Activated T-helper 17 cell treated with anti-CD3 and anti-CD28 coated beads, Interleukin-2, amount 50 U/mL, for 72 hours (primary cell): Measurements from ENCODE around the gene RBMS3. TPM values are rescaled to one million over a fixed set of nuclear protein-coding genes. Genes with fewer than 3 reads are reported as not detected.
"Not testable (repeated sequence)": the region's sequence is repeated elsewhere in the genome, so short reads cannot be mapped to it uniquely, and the experiment has no call there.

Experiments used
- ATAC-seq: fragments of 150-1000 bp; cut with Tn5 transposase; replicated peaks from 2 replicates; pipeline ENCODE4 v1.10.0; 2021; ENCODE audit warnings: mild to moderate bottlenecking, moderate library complexity
- H3K27ac Mint-ChIP-seq: one replicate; pipeline ENCODE4 v1.8.0; 2022; ENCODE audit warnings: mixed read lengths
- H3K27me3 Mint-ChIP-seq: one replicate; pipeline ENCODE4 v1.8.0; 2022; ENCODE audit warnings: mixed read lengths
- H3K36me3 Mint-ChIP-seq: one replicate; pipeline ENCODE4 v1.8.0; 2022; ENCODE audit warnings: low read depth, mild to moderate bottlenecking, mixed read lengths
- H3K4me1 Mint-ChIP-seq: one replicate; pipeline ENCODE4 v1.8.0; 2022; ENCODE audit warnings: mixed read lengths
- H3K4me3 Mint-ChIP-seq: one replicate; pipeline ENCODE4 v1.8.0; 2022; ENCODE audit warnings: mild to moderate bottlenecking, mixed read lengths
- H3K9me3 Mint-ChIP-seq: one replicate; pipeline ENCODE4 v1.8.0; 2022; ENCODE audit warnings: mixed read lengths
- total RNA-seq, 2 donors: library from RNA; stranded (reverse); gene quantifications; one replicate each; pipeline ENCODE4 v1.2.3, GENCODE V29; 2022

The RBMS3 gene
- total RNA-seq, 2 donors from 2014 or later = 0.37 to 5.8 TPM

DNA sequence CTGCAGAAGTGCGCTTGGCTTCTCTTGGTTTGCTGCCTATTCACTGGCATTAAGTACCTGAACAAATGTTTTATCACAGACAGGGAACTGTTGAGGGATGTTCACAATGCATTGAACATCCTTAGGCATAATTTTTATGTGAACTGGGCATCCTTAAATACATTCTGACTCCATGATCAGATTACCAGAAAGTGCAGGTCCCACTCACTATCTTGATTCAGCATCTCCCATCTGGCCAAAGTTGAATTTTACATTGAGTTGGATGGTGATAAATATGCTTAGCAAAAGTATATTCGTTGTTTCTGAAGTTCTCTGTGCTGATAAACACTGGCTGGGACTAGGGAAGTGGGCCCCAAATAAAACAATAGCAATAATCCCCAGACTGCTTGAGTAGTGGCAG lies 108.5 kb downstream of the RBMS3 start:
- no peak for ATAC-seq
- Mint-ChIP-seq H3K27me3 (no peaks in the 10 kb centered on the region), H3K9me3 (peaks cover 13% of the 10 kb centered on the region), H3K4me3 (no peak overlapping the region), H3K4me1 (no peaks in the 10 kb centered on the region), H3K27ac (no peak overlapping the region), H3K36me3 (no peaks in the 10 kb centered on the region)

DNA sequence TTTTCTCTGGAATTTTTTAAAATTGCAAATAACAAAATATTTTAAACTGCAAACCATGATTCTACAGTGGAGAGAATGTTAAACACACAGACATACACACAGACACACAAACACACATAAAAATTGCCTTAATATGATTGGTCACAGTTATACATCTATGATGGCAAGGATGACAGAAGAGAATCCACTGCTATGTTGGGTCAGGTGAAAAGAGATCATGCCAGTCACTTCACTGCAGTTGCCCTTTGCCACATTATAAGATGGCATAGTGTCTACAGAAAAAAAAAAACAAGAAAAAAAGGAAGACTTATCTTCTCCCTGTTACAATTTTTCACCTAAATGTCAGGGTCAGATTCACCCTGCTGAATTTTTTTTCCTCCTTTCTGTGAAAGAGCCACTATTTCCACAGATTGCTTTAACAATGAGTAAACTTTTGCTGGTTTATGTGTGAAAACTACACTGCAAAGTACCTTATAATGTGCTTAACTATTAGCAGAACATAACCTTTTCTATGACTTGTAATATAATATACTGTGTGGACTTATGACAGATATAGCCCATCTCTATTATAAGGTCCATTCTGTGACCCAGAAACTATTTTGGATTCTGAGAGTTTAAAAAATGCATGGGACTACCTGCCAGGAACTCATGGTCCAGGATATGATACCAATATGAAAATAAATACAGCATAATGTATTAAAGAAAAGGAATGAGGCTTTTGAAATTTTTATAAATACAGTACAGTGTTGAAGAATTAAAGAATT lies 111.9 kb downstream of the RBMS3 start:
- no peak overlapping the region for H3K4me3 Mint-ChIP-seq
- no peaks in the 10 kb centered on the region for H3K27me3 Mint-ChIP-seq
- H3K27ac Mint-ChIP-seq = no peak overlapping the region
- peaks cover 13% of the 10 kb centered on the region for H3K9me3 Mint-ChIP-seq
- H3K4me1 Mint-ChIP-seq = no peaks in the 10 kb centered on the region
- H3K36me3 Mint-ChIP-seq = no peaks in the 10 kb centered on the region
- ATAC-seq = no peak

DNA sequence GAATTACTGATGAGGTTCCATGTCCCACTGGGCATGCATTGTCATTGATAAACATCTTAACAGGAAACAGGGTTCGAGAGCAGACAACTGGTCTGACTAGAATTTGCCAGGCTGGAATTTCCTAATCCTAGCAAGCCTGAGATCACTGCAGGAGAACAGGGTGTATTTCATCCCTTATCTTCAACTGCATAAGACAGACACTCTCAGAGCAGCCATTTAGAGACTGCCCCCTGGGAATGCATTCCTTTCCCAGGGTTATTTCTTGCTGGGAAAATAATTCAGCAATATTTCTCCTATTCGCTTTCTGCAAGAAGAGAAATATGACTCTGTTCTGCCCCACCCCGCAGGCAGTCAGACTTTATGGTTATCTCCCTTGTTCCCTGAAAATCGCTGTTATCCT lies 113.1 kb downstream of the RBMS3 start:
- H3K4me1 Mint-ChIP-seq, H3K27me3 Mint-ChIP-seq, H3K9me3 Mint-ChIP-seq, H3K4me3 Mint-ChIP-seq, ATAC-seq, H3K36me3 Mint-ChIP-seq, H3K27ac Mint-ChIP-seq: not testable (repeated sequence)

DNA sequence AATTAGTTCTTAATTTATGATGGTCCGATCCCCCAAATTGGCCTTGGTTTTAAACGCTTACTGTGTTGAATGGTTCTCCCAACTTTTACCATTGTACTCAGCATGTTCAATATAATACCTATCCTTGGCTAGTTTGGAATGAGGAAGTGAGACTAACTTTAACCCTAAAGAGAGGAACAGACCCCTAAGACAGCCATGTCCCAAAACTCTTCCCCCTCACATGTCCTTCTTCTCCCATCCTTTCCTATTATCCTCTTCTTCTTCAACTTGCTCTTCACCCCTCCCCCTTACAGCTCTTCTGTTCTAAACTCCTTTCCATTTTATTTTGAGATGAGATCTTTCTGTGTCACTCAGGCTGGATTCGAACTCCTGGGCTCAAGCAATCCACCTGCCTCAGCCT lies 116.5 kb downstream of the RBMS3 start:
- H3K36me3 Mint-ChIP-seq = no peaks in the 10 kb centered on the region
- H3K4me3 Mint-ChIP-seq = no peak overlapping the region
- H3K9me3 Mint-ChIP-seq = peaks cover 10% of the 10 kb centered on the region
- no peak for ATAC-seq
- H3K4me1 Mint-ChIP-seq = no peaks in the 10 kb centered on the region
- H3K27me3 Mint-ChIP-seq = no peaks in the 10 kb centered on the region
- H3K27ac Mint-ChIP-seq = no peak overlapping the region

DNA sequence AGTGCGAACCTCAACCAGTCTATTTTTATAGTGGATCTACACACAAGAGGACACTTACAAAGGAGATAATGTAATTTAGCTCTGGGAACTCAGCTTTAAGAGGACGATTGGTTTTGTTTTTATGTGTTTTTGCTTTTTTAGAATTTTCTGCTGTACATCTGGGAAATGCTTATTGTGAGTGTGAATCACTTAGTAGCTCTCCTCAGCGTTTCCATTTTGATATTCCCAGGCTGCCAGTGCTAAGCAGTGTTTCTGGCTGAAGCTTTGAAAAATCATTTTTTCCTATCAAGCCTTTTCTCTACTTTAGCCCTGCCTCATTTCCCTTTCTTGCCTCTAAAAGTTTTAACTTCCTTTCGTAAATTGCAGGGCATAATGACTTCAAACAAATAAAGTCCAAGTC lies 117.9 kb downstream of the RBMS3 start:
- Mint-ChIP-seq H3K4me3 (no peak overlapping the region), H3K27me3 (no peaks in the 10 kb centered on the region), H3K9me3 (peaks cover 6% of the 10 kb centered on the region), H3K36me3 (no peaks in the 10 kb centered on the region), H3K27ac (no peak overlapping the region), H3K4me1 (no peaks in the 10 kb centered on the region)
- ATAC-seq = no peak

DNA sequence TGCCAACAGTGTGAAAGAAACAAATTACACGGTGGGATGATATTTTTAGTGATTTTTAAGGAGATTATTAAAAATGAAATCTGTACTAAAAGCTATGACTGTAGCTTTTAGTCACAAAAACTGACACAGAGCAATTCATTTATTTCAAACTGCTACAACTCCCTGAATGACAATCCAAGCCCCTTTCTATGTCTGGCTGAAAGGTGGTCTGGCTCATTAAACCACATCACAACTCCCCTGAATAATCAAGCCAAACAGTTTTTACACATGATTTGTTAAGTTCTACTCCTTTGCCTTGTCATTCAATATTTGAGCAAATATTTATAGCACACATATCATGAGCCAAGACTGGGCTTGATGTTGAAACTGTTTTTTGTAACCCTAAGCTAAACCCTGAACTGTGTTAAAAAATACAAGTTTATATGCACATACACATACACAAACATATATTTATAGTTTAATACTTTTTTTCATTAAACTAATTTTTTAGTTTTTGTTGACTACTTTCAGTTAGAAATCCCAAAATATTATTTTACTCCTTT lies 125.5 kb downstream of the RBMS3 start:
- Mint-ChIP-seq H3K36me3 (no peaks in the 10 kb centered on the region), H3K9me3 (no peaks in the 10 kb centered on the region), H3K27me3 (no peaks in the 10 kb centered on the region), H3K4me1 (no peaks in the 10 kb centered on the region), H3K27ac (no peak overlapping the region), H3K4me3 (no peak overlapping the region)
- ATAC-seq = no peak

DNA sequence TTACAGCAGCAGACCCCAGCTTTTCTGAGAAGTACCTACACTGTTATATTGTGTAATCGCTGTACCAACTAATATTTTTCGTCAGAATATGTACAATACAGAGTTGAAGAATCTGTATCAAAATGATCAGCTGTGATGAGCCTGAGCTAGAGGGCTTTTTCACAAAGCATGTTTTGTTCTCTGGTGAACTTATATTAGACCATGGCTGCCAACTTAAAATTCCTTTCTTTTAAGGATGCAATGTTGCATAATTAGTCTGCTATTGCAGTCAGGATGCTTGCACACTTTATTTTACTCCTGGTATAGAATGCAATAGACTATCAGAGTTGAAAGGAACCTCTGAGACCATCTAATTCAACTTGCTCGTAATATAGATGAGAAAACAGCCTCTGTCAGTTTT lies 127.8 kb downstream of the RBMS3 start:
- no peaks in the 10 kb centered on the region for H3K27me3 Mint-ChIP-seq
- no peak overlapping the region for H3K4me3 Mint-ChIP-seq
- H3K9me3 Mint-ChIP-seq = no peaks in the 10 kb centered on the region
- no peak for ATAC-seq
- H3K27ac Mint-ChIP-seq = no peak overlapping the region
- H3K36me3 Mint-ChIP-seq = no peaks in the 10 kb centered on the region
- no peaks in the 10 kb centered on the region for H3K4me1 Mint-ChIP-seq

DNA sequence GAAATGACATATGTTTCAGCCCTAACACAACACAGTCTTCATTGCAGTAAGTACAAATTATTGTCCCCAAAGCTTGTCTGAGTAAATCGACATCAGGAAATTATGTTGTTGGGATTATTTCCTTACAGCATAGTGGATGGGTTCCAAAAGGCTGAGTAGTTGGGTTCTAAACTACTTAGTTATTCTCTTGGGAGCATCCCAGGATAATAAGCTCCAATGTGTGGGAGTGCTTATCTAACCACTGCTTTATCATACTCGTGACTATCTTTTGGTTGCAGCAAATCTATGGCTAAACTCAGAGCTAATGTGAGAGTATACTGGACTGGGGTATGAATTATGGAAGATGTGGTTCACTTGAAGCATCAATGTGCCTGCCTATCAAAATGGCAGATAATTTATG lies 128.5 kb downstream of the RBMS3 start:
- no peaks in the 10 kb centered on the region for H3K27me3 Mint-ChIP-seq
- H3K9me3 Mint-ChIP-seq = no peaks in the 10 kb centered on the region
- ATAC-seq = no peak
- H3K27ac Mint-ChIP-seq = no peak overlapping the region
- H3K4me1 Mint-ChIP-seq = no peaks in the 10 kb centered on the region
- H3K36me3 Mint-ChIP-seq = no peaks in the 10 kb centered on the region
- H3K4me3 Mint-ChIP-seq = no peak overlapping the region

DNA sequence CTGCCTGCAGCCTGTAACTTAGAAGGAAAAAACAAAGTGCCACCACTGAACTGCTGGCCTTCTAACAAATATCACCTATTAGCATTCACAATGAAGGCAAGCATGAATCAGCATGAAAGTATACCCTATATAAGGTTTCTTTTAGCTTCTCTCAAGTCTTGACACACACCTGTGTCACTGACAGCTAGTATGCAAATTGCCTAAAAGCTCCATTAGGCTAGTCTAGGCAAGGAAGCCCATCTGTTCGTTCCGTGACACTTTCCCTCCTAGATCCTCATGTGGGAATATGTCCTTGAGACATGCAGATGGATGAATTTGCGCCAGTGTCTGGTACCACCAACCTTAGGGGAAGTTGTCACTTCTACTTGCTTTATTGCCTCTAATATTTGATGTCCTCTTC lies 129.3 kb downstream of the RBMS3 start:
- Mint-ChIP-seq H3K9me3 (no peaks in the 10 kb centered on the region), H3K4me3 (no peak overlapping the region), H3K27ac (no peak overlapping the region), H3K36me3 (no peaks in the 10 kb centered on the region), H3K4me1 (no peaks in the 10 kb centered on the region), H3K27me3 (no peaks in the 10 kb centered on the region)
- ATAC-seq = no peak

DNA sequence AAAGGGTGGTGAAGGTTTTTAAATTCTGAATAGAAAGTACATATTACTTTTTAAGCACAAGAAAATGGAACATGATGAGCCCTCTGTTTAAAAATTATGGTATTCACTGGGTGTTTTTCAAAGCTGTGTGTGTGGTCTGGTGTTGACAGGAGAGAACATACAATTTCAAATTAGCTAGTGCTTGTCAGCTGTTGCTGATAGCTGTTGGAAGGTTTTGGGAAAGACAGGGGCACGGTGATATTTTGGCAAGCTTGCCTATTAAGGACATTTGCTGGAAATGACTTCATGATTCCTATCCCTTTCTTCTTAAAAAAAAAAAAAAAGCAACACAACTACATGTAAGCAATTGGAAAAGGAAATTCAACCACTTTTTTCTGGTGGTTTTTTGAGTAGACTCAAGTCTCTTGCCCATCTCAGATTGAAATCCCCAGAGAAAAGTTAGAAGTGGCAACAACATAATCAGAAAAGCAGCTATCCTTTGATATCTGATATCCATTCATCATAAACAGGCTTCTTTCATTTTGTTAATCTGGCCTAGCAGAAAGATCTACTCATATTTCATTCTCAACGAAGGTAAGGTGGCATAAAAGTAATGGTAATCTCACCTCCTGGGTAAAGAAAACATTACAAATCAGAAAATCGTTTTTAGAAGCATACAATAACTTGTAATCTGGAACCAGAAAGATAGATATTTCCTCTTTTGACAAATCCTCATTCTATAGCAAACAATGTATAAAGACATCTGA lies 130.0 kb downstream of the RBMS3 start:
- Mint-ChIP-seq H3K9me3 (no peaks in the 10 kb centered on the region), H3K4me1 (no peaks in the 10 kb centered on the region), H3K36me3 (no peaks in the 10 kb centered on the region), H3K27ac (no peak overlapping the region), H3K4me3 (no peak overlapping the region), H3K27me3 (no peaks in the 10 kb centered on the region)
- ATAC-seq = no peak

DNA sequence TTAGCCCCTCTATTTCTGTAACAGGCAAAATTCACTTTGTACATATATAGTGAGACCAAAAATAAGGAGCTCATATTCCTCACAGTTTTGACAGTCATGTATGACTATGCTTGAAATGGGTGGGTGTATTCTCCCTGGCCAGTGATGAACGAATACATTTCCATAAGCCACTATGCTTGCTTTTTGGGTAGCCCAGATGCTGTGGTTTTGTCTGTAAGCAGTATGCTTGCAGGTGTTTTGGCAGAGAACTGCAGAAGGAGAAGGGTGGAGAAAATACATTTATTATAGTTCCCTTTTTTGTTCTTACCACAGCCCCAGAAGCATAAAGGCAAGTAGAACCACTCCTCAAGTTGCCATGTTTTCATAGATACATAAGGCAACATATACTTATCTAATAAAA lies 131.2 kb downstream of the RBMS3 start:
- Mint-ChIP-seq H3K27me3 (no peaks in the 10 kb centered on the region), H3K4me1 (no peaks in the 10 kb centered on the region), H3K4me3 (no peak overlapping the region), H3K27ac (no peak overlapping the region), H3K36me3 (no peaks in the 10 kb centered on the region), H3K9me3 (no peaks in the 10 kb centered on the region)
- ATAC-seq = no peak

DNA sequence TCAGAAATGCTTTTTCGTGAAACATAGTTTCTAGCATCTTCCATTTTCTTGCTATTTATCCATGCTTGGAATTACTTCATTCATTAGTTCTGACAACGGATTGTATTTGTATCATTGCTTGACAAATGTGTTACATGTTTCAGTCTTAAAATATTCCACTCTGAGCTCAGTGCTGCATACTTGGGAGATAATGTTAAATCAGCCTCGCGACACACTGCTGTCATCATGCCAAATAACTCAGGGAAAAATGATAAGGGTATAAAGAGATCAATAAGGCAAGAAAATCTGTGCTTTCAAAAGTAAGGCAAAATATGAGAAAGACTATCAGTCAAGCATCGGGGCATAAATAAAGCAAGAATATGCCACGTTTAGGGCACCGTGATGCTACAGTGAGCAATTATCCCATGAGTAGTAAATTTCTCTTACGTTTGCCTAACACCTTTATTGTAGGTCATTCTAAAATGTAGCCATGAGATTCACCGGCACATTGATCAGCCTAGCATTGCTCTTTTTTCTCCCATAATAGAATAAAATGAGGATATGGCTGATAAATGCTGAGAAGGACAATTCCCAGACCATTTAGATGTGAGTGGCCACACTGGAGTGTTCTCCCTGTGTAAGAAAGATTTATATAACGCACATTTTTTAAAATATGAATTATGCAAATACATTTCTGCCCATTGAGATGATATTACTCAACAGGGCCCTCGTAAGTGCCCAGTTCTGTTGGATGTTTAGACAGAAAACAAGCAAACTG lies 133.8 kb downstream of the RBMS3 start:
- Mint-ChIP-seq H3K27me3 (no peaks in the 10 kb centered on the region), H3K27ac (no peak overlapping the region), H3K4me3 (no peak overlapping the region), H3K36me3 (no peaks in the 10 kb centered on the region), H3K9me3 (no peaks in the 10 kb centered on the region), H3K4me1 (no peaks in the 10 kb centered on the region)
- ATAC-seq = no peak

DNA sequence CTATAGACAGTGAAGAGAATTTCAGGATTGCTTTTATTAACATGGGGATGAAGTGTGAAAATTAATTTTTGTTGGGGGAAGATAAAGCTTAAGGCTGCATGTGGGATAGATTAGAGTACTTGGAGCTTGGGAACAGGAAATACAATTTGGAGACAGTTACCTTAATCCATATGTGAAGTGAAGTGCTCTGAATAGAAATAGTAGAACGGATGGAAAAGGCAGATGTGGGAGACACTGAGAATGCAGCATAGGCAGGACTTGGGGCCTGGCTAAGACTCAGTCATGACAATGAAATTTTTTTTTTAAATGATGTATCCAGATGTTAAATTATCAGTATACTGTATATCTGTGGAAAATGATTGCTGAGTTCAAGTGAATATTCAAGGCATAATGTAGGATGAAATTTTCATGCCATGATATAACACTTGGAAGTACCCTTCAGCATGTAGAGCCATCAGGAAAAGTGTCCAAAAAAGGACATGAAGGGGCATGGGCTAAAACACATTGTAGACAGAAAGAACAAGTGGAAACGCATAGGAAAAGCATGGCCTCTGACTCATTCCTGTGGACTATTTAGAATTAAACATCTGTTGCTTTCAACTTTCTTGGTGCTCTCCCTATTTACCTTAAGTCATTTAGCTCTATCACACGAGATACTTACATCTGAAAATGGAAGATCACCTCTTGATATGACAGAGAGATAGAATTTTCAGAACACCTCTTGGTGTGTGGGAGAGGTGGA lies 134.8 kb downstream of the RBMS3 start:
- Mint-ChIP-seq H3K27ac (no peak overlapping the region), H3K4me1 (no peaks in the 10 kb centered on the region), H3K36me3 (no peaks in the 10 kb centered on the region), H3K9me3 (no peaks in the 10 kb centered on the region), H3K27me3 (no peaks in the 10 kb centered on the region), H3K4me3 (no peak overlapping the region)
- ATAC-seq = no peak

DNA sequence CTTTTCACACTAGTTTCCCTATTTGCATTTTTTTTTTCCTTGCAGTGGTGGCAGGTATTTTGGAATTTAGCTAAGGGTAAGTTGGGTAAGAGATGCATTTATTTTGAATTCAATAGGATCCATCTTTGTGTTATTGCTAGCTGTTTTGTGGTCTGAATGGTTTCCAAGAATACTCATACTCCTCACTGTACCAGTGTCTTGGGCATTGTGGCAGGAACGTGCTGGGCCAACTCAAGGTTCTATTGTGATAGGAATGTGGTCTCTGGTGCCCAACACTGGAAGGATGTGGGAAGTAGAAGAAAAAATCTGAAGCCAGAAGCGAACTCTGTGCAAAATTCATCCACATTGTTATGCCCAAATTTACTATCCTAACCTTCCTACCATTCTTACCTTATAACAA lies 135.6 kb downstream of the RBMS3 start:
- Mint-ChIP-seq H3K4me1 (no peaks in the 10 kb centered on the region), H3K9me3 (no peaks in the 10 kb centered on the region), H3K4me3 (no peak overlapping the region), H3K27me3 (no peaks in the 10 kb centered on the region), H3K36me3 (no peaks in the 10 kb centered on the region), H3K27ac (no peak overlapping the region)
- no peak for ATAC-seq
